Neural crest cell (in vitro differentiated cells): Measurements from ENCODE around the gene NDUFAF2. TPM values are rescaled to one million over a fixed set of nuclear protein-coding genes. Genes with fewer than 3 reads are reported as not detected.
"Not testable (repeated sequence)": the region's sequence is repeated elsewhere in the genome, so short reads cannot be mapped to it uniquely, and the experiment has no call there.

Experiments
- DNase-seq: peaks from one replicate; pipeline ENCODE4 v3.0.0; 2021; ENCODE audit warnings: low read depth, mixed read lengths, low spot score
- H3K27ac Mint-ChIP-seq: one replicate; pipeline ENCODE4 v1.8.0; 2021; ENCODE audit warnings: mild to moderate bottlenecking, mixed read lengths; ENCODE audit not compliant: unreplicated experiment
- H3K27me3 Mint-ChIP-seq: 2 replicates; pipeline ENCODE4 v1.8.0; 2021; ENCODE audit warnings: low read depth, mild to moderate bottlenecking, mixed read lengths
- H3K36me3 Mint-ChIP-seq: 2 replicates; pipeline ENCODE4 v1.8.0; 2021; ENCODE audit warnings: low read depth, mild to moderate bottlenecking, mixed read lengths
- H3K4me1 Mint-ChIP-seq: 2 replicates; pipeline ENCODE4 v1.8.0; 2021; ENCODE audit warnings: mixed read lengths
- H3K4me3 Mint-ChIP-seq: one replicate; pipeline ENCODE4 v1.8.0; 2021; ENCODE audit warnings: mild to moderate bottlenecking, mixed read lengths
- H3K9me3 Mint-ChIP-seq: 2 replicates; pipeline ENCODE4 v1.8.0; 2021; ENCODE audit warnings: mixed read lengths
- CTCF ChIP-seq: fragments of 200-600 bp; sonication (generic); conservative IDR thresholded peaks from 2 replicates; pipeline ENCODE4 v1.5.0; 2021; ENCODE audit warnings: antibody characterized with exemption, mild to moderate bottlenecking
- total RNA-seq: library from RNA; stranded (reverse); gene quantifications from 2 replicates; pipeline ENCODE4 v1.2.1, GENCODE V29; 2021

Gene NDUFAF2
- total RNA-seq, 1 donor from 2014 or later, result 37.7 TPM

GRCh38 chr5:60977956-60978737, 33.1 kb downstream of the NDUFAF2 start:
- no peak for DNase-seq
- no peak for TF ChIP-seq CTCF
- no peak overlapping the region for H3K27ac Mint-ChIP-seq
- no peak overlapping the region for H3K4me3 Mint-ChIP-seq
- H3K27me3 Mint-ChIP-seq, result no peaks in the 10 kb centered on the region
- H3K36me3 Mint-ChIP-seq, result peaks cover 20% of the 10 kb centered on the region
- H3K4me1 Mint-ChIP-seq, result no peaks in the 10 kb centered on the region
- H3K9me3 Mint-ChIP-seq, result peaks cover 6% of the 10 kb centered on the region

GRCh38 chr5:60978968-60979367, 34.0 kb downstream of the NDUFAF2 start:
- no peaks in the 10 kb centered on the region for H3K4me1 Mint-ChIP-seq
- H3K27ac Mint-ChIP-seq, result no peak overlapping the region
- DNase-seq, result no peak
- no peak overlapping the region for H3K4me3 Mint-ChIP-seq
- H3K27me3 Mint-ChIP-seq, result no peaks in the 10 kb centered on the region
- peaks cover 6% of the 10 kb centered on the region for H3K9me3 Mint-ChIP-seq
- no peak for TF ChIP-seq CTCF
- peaks cover 20% of the 10 kb centered on the region for H3K36me3 Mint-ChIP-seq

GRCh38 chr5:60980511-60980910, 35.5 kb downstream of the NDUFAF2 start:
- no peak overlapping the region for H3K4me3 Mint-ChIP-seq
- H3K36me3 Mint-ChIP-seq, result peaks cover 21% of the 10 kb centered on the region
- no peaks in the 10 kb centered on the region for H3K27me3 Mint-ChIP-seq
- no peaks in the 10 kb centered on the region for H3K4me1 Mint-ChIP-seq
- H3K27ac Mint-ChIP-seq, result no peak overlapping the region
- H3K9me3 Mint-ChIP-seq, result peaks cover 9% of the 10 kb centered on the region
- no peak for DNase-seq
- TF ChIP-seq CTCF, result no peak

- peaks cover 14% of the 10 kb centered on the region for H3K9me3 Mint-ChIP-seq
- H3K27ac Mint-ChIP-seq, H3K4me3 Mint-ChIP-seq, H3K4me1 Mint-ChIP-seq, H3K27me3 Mint-ChIP-seq, DNase-seq: not testable (repeated sequence)
- peaks cover 34% of the 10 kb centered on the region for H3K36me3 Mint-ChIP-seq
These were observed 37.1 kb downstream of the NDUFAF2 start for GRCh38 chr5:60982127-60982526.

- no peak overlapping the region for H3K27ac Mint-ChIP-seq
- no peaks in the 10 kb centered on the region for H3K4me1 Mint-ChIP-seq
- H3K27me3 Mint-ChIP-seq, result no peaks in the 10 kb centered on the region
- H3K4me3 Mint-ChIP-seq, result no peak overlapping the region
- H3K36me3 Mint-ChIP-seq, result peaks cover 41% of the 10 kb centered on the region
- H3K9me3 Mint-ChIP-seq, result peaks cover 26% of the 10 kb centered on the region
- no peak for DNase-seq
- TF ChIP-seq CTCF, result no peak
These were observed 44.8 kb downstream of the NDUFAF2 start for GRCh38 chr5:60989790-60990189.

- no peak for TF ChIP-seq CTCF
- no peak overlapping the region for H3K27ac Mint-ChIP-seq
- no peak for DNase-seq
- H3K4me3 Mint-ChIP-seq, result no peak overlapping the region
- no peaks in the 10 kb centered on the region for H3K27me3 Mint-ChIP-seq
- no peaks in the 10 kb centered on the region for H3K4me1 Mint-ChIP-seq
- H3K36me3 Mint-ChIP-seq, result peaks cover 32% of the 10 kb centered on the region
- H3K9me3 Mint-ChIP-seq, result peaks cover 16% of the 10 kb centered on the region
These were observed 47.9 kb downstream of the NDUFAF2 start for GRCh38 chr5:60992871-60993270.
